GM10266 (cell line): ENCODE results near the gene ANTXR2.

Experiments
- DNase-seq: peaks from one replicate; pipeline ENCODE4 v3.0.0; 2012; ENCODE audit errors: extremely low spot score
- TF ChIP-seq, protein P1 (sequence below): IDR thresholded peaks from 2 replicates; pipeline ENCODE4 v1.5.1; 2012; ENCODE audit warnings: mild to moderate bottlenecking, low read depth; ENCODE audit not compliant: control insufficient read depth, insufficient read depth; ENCODE audit errors: missing control alignments

Gene ANTXR2

DNA sequence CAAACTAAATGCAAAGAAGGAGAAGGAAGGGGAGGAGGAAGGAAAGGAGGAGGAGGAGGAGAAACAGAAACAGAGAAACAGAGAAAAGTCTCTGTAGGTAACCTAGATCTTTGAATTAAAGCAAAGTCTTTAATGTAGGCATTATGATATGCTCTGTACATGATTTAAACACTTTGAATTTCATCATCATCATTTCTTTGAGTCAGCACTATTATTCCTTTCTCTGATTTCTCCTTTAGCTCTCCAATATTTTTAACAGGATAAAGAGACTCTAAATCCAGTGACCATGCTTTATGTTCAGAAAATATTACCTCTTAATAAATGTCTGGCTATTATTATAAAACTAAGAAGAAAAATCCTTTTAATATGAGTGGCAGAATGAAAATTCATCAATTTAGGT, 124.3 kb downstream of the ANTXR2 start:
- no peak for DNase-seq
- TF ChIP-seq, protein P1, sequence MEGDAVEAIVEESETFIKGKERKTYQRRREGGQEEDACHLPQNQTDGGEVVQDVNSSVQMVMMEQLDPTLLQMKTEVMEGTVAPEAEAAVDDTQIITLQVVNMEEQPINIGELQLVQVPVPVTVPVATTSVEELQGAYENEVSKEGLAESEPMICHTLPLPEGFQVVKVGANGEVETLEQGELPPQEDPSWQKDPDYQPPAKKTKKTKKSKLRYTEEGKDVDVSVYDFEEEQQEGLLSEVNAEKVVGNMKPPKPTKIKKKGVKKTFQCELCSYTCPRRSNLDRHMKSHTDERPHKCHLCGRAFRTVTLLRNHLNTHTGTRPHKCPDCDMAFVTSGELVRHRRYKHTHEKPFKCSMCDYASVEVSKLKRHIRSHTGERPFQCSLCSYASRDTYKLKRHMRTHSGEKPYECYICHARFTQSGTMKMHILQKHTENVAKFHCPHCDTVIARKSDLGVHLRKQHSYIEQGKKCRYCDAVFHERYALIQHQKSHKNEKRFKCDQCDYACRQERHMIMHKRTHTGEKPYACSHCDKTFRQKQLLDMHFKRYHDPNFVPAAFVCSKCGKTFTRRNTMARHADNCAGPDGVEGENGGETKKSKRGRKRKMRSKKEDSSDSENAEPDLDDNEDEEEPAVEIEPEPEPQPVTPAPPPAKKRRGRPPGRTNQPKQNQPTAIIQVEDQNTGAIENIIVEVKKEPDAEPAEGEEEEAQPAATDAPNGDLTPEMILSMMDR = no peak

DNA sequence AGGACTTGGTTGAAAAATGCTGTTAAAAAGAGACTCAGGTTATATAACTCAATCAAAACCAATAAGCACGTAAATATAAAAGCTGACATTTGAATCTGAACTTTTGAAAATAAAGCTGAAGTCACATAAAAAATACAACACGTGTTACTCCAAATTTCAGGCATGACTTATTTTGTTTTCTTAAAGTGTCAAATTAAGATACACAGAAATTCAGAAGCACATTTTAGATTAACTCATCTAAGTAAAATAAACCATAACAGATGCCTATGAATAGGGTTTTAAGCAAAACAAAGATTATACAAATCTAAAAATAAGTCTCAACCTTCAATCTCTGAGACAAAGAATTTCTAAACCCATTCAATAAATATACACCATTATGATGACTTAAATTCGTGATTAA, 124.8 kb downstream of the ANTXR2 start:
- TF ChIP-seq, protein P1 = no peak
- DNase-seq = no peak

DNA sequence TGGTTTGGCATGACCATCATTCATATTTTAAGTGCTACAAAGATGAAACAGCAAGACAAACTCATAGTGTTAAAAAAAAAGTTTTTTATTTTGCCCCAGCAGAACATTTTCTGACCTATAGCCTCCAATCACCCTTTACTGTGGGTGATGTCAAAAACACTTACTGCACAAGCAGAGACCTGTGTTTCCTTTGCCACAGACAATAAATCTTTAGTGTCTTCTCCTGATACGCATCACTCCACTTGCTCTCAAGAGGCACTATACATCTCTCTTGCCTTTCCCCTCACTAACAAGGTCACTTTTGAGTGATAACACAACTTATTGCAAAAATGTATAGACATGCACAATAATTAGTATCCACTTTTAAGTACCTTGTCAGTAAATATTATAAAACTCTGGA, 125.6 kb downstream of the ANTXR2 start:
- TF ChIP-seq, protein P1 = no peak
- DNase-seq = no peak

DNA sequence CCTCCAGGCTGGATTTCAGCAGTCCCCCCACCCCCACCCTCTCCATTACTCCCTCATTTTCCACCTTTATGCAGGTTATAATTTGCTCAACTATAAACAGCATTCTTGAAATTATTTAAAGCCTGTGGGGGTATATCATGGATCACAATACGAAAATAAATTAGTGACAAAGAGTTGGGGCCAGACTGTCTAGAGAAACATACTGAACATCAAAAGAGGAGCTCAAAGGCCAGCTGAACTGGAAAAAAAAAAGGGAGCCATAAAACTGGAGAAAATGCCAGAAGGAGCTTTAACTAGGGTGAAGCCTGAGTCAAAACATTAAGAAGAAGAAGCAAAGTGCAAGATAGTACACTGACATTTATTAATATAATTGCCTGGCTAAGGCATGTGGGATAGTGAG, 137.8 kb downstream of the ANTXR2 start:
- no peak for DNase-seq
- TF ChIP-seq, protein P1 = no peak

DNA sequence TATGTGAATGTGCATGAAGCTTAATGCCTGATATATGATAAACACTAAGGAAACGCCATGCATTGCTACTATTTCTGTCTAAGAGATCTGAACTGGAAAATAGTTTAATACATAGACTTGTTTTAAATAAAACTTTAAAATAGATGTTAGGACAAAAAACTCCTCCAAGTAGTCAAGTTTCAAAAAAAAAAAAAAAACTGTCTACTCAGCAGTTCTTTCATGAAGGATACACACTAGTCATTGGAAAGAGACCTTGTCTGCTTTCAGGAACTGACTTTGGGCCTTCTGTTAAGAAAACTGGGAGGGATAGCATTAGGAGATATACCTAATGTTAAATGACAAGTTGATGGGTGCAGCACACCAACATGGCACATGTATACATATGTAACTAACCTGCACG, 138.4 kb downstream of the ANTXR2 start:
- DNase-seq = no peak
- TF ChIP-seq, protein P1 = no peak

DNA sequence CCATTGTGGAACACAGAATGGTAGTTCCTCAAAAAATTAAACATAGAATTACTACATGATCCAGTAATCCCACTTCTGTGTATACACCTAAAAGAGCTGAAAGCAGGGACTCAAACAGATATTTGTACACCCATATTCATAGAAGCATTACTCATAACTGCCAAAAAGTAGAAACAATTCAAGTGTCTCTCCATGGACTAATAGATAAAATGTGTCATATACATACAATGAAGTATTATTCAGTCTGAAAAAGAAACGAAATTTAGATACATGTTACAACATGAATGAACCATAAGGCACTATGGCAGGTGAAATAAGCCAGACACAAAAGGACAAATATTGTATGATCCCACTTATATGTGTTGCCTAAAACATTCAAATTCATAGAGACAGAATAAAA, 145.1 kb downstream of the ANTXR2 start:
- TF ChIP-seq, protein P1 = no peak

DNA sequence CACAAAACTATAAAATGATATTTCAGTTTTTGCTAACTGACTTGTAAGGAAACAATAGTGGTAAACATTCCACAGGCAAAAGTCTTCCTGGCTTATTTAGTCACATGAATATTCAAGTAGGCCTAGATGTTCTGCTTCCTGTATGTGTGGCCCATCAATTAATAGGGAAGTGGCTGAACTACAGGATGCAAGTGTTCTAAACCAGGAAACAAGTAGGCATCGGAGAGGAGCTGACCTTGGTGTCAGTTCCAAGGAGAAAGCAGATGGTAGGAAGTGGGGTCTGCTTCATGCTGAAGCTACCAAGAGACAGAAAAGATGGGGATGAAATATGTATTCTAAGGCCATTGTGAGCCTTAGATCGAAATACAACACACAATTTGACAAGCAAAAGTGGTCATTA, 149.7 kb downstream of the ANTXR2 start:
- DNase-seq = no peak

More for the DNA sequence above, 145.1 kb downstream of the ANTXR2 start:
- DNase-seq = no peak

More for the DNA sequence above, 149.7 kb downstream of the ANTXR2 start:
- TF ChIP-seq, protein P1 = no peak
